Suprapubic skin (tissue), 4 donors: Measurements from ENCODE around the gene POLRMT.

Experiments used
- EP300 ChIP-seq: sonication (generic); formaldehyde crosslinking; IDR thresholded peaks from one replicate; pipeline ENCODE4 v1.6.1; 2017; ENCODE audit warnings: antibody characterized with exemption
- POLR2AphosphoS5 ChIP-seq, 3 donors: sonication (generic); formaldehyde crosslinking; IDR thresholded peaks; one replicate each; pipeline ENCODE4 v1.6.1; 2017; ENCODE audit warnings: antibody characterized with exemption in 3 of 3
- TF ChIP-seq, protein P1 (sequence below), 2 donors: fragments of 200-600 bp in 1 of 2; fragments of 450-650 bp in 1 of 2; sonication (generic) in 1 of 2; IDR thresholded peaks; one replicate each; pipeline ENCODE4 v1.5.1; 2016 to 2019; ENCODE audit warnings: antibody characterized with exemption in 2 of 2, mild to moderate bottlenecking in 1 of 2, moderate library complexity in 1 of 2

DNA sequence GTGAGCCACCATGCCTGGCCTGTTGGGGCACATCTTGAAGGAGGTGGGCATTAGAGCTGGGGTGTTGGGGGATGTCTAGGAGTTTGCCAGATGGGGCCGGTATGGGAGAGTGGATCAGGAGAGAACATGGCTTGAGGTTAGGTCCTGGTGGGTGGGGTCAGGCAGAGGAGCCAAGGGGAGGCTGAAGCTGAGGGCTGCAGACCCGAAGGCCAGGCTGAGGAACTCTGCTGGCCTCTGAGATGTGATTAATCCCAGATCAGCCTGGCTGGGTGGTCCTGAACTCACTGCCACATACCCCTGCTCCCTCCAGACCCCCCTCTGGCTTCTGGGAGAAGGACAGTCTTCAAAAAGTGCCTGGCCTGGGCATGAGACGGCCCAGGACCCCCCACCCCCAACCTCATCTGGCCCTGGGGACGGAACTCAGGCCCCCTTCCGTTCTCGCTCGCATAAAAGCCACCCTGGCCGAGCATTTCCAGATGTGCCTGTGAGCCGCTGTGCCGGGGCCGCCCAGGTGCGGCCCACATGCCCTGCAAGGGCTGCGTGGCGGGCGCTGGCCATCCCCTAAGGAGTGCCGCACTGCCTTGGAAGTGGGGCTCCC, 45.6 kb upstream of the POLRMT start:
- no peak for TF ChIP-seq POLR2AphosphoS5 (IDR thresholded peaks at IDR 0.05)
- TF ChIP-seq, protein P1, sequence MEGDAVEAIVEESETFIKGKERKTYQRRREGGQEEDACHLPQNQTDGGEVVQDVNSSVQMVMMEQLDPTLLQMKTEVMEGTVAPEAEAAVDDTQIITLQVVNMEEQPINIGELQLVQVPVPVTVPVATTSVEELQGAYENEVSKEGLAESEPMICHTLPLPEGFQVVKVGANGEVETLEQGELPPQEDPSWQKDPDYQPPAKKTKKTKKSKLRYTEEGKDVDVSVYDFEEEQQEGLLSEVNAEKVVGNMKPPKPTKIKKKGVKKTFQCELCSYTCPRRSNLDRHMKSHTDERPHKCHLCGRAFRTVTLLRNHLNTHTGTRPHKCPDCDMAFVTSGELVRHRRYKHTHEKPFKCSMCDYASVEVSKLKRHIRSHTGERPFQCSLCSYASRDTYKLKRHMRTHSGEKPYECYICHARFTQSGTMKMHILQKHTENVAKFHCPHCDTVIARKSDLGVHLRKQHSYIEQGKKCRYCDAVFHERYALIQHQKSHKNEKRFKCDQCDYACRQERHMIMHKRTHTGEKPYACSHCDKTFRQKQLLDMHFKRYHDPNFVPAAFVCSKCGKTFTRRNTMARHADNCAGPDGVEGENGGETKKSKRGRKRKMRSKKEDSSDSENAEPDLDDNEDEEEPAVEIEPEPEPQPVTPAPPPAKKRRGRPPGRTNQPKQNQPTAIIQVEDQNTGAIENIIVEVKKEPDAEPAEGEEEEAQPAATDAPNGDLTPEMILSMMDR (IDR thresholded peaks at IDR 0.05): no peak
- no peak for TF ChIP-seq EP300
